ENCODE data around the gene TUBB2A.
"Not testable (repeated sequence)": the region's sequence is repeated elsewhere in the genome, so short reads cannot be mapped to it uniquely, and the experiment has no call there.

The TUBB2A gene

DNA sequence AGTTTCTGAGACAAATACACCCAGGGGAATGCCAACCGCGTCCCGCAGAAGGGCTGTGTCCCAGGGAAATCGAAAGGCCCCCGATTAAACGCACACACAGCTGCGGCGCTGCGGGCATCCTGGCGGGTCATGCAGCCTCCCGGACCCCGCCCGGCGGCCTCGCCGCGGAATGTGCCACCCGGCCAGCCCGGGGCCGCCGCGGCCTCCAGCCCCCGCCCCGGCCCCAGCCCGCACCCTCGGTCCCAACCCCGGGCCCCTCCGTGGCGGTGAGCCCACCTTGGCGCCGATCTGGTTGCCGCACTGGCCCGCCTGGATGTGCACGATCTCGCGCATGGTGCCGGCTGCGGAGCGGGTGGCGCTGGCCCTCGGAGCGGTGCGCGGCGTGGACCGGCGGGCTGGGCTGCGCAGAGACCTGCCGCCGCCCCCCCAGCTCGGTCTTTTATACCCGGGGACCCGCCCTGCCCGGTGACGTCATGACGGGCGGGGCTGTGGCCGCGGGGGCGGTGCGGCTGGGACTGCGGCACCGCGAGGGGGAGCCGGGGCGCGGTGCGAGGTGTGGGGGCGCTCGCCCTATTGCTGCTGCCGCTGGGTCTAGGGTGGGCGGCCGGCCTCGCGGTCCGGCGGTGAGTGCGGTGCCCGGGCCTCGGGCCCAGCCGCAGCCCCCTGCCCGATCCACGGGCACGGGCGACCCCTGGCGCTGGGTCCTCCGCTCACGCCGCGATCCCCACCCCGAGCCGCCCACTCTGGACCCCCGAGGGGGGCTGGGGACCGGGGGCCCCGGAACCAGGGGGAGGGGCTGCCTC is at the start of gene TUBB2A:
Gene TUBB2A, minus strand, starts transcription at position 414 of the 803 bp plus-strand sequence. Its CDS starts 81 bp downstream, at position 333.
- peak; percentile 72 for DNase-seq

DNA sequence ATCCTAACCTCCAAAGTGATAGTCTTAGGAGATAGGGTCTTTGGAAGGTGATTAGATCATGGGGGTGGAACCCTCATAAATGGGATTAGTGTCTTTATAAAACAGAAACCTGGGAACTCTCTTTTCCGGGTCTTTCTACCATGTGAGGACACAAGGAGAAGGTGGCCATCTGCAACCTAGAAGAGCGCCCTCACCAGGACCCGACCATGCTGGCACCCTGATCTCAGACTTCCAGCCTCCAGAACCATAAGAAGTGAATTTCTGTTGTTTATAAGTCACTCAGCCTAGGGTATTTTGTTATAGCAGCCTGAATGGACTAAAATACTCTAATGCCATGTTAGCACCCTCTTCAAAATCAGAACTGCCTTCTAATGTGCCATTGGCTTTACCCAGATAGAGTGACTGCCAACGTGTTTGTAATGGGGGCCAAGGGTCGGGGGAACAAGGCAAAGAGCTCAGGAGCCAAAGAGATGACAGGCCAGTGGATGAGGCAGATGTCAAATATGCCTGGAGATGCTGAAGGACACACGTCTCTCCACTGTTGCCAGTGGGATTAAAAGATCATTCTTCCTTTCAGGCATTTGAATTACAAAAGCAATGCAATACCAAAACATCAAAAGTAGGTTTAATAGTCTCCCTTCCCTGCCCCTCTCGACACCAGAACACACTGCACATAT is 49.1 kb upstream of the TUBB2A start:
- DNase-seq = no peak

DNA sequence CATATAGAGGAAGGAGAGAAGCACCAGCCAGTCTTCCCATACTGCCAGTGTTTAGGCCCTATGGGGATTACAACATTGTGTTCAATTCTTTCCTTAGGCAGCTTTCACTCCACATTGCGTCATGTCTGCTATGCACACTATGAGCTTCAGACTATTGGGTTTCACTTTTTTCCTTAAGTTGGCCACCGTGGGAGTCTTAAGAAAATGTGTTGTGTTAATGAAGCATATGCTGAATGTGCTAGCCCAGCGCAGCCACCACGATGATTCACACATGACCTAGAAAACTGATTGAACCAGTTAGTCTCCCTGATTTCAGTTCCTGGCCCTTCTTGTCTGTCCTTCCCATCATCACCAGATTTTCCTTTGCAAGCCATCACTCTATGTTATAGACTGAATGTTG is 48.6 kb upstream of the TUBB2A start:
- no peak for DNase-seq

DNA sequence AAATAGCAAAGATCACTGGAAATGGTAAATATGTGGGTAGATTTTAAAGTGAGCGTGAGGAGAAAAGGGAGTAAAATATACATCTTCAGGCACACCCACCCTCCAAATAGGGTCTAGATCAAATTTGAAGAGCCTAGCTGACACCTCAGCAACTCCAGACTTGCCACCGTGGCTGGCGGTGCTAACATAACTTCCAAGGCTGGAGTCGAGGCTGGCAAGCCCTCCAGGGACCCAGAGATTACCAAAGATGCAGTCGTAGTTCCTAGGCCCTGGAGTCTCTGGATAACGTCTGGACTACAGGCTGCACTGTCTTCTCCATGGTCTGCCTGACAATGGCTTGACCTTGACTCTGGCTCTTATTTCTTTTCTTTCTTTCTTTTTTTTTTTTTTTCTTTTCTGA is 47.6 kb upstream of the TUBB2A start:
- no peak for DNase-seq

DNA sequence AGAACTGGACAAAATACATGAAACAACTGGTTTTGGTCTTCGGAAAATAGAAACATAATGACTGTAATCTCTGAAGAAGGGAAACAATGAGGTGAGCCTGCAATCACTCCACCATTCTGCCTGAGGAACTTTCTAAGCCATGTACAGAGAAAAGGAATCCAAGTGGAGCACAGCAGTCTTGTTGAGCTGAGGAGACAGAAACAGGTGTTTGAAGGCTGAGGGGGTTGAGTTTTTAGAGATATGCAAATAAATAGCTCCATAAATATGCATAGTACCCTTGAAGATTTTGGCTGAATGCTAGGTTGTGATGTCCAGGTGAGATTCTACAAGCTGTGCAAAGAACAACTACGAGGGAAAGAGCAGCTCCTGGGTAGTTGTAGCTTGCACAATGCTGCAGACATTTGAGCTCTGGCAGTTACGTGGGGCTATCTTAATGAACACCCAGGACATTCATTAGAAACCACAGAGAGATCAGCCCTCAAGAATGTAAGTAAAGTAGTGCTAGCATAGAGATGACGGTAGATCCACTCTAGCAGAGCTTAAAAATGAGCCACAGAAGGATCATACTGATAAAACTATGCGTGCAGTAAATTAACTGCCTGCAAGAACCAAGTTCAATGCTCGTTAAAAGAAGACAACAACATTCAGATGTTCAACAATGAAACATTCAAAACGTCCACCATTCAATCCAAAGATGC is 45.8 kb upstream of the TUBB2A start:
- DNase-seq = no peak

DNA sequence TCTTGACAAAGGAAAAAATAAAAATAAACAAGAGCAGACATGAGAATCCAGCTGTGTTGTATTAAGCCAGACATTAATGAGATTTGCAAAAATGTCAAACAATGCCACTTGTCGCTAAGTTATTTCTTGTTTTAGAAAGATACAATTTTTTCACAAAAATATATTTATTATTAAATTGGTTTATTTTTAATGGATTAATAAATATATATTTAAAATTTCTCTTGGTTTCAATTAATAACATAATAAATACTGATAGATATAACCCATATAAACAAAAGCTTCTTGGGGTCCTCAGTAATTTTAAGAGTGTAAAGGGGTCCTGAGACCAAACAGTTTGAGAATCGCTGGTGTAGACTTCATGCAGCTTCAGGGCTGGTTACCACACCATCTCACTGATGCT is 44.0 kb upstream of the TUBB2A start:
- DNase-seq = no peak

DNA sequence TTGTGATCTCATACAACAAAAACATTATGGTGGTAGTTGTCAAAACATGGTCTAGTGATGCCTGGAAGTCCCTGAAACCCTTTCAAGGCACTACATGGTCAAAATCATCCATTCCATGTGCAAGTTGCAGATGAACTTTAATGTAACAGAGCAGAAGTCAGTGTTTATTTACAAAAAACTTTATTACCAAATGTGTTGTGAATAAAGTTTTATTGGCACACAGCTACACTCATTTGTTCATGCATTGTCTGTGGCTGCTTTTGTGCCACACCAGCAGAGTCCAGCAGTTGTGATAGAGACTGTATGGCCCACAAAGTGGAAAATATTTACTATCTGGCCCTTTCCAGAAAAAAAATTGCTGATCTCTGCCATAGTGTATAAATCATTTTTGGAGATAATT is 43.3 kb upstream of the TUBB2A start:
- no peak for DNase-seq

DNA sequence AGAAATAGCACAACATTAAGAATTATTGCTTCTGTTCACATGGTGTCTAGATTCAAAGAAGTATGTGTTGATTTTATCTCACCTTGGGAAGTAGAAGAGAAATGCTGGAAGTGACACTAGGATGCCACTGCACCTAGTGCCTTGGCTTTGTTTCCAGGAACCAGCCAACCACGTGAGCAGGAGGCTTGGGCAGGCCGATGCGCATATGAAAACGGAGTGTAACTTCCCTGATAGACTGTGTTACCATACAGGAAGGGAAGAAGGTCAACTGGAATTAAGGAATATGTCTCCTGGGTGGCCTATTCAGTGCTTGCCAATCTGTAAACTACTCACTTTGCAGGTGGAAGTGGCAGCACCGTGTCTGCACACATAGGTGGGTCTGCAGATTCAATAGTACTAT is 42.0 kb upstream of the TUBB2A start:
- no peak for DNase-seq

DNA sequence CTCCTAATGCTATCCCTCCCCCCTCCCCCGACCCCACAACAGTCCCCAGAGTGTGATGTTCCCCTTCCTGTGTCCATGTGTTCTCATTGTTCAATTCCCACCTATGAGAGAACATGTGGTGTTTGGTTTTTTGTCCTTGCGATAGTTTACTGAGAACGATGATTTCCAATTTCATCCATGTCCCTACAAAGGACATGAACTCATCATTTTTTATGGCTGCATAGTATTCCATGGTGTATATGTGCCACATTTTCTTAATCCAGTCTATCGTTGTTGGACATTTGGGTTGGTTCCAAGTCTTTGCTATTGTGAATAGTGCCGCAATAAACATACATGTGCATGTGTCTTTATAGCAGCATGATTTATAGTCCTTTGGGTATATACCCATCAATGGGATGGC is 40.4 kb upstream of the TUBB2A start:
- DNase-seq = not testable (repeated sequence)

DNA sequence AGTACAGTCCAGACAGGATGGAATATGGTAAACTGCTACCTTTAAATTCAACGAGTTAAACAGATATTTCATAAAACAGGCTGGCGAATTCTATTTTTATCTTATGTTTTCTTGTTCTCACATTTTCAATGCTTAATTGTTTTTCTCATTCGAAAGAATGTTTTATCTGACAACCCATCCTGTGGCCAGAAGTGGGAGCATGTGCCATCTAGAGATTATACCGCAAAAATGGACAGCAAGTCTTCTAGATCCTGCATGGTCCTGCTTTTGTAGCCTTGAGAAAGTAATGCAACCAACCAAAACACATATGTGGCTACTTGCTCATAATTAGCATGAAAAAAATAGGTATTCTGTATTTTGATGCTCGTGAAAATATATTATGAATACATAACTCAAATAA is 39.4 kb upstream of the TUBB2A start:
- no peak for DNase-seq

DNA sequence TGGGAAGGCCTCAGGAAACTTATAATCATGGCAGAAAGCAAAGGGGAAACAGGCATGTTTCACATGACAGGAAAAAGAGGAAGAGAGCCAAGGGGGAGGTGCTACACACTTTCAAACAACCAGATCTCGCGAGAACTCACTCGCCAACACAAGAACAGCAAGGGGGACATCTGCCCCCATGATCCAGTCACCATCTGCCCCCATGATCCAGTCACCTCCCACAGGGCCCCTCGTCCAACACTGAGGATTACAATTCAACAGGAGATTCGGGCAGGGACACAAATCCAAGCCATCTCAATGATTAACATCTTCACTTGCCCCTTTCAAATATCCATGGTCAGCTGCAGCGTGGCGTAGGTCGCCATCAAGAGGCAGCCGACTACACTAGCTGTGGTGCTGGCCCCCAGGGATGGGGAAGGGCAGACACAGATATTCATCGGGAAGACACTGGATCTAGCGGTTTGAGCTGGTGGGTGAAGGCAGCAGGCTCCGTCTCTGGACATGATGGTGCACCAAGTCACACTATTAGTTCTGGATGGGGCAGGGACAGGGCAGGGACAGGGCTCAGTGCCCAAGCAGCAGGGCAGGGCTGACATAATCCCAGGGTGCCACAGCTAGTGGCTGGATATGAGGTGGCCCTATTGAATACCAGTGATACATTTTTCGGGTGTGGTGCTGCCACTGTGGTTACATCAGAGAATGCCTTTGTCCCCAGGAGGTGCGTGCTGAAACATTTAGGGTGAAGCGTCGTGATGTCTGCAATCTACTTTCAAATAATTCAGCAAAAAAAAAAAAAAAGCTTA is 38.6 kb upstream of the TUBB2A start:
- no peak for DNase-seq

DNA sequence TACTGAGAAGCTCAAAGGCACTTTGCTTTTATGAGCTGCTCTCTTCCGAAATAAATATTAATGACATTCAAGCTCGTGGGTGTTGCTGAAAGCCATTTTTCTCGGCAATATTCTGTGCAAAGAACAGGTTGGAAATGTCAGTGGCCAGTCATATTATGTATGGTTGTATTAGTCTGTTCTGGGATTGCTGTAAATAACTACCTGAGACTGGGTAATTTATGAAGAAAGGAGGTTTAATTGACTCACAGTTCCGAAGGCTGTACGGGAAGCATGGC is 38.0 kb upstream of the TUBB2A start:
- no peak for DNase-seq

DNA sequence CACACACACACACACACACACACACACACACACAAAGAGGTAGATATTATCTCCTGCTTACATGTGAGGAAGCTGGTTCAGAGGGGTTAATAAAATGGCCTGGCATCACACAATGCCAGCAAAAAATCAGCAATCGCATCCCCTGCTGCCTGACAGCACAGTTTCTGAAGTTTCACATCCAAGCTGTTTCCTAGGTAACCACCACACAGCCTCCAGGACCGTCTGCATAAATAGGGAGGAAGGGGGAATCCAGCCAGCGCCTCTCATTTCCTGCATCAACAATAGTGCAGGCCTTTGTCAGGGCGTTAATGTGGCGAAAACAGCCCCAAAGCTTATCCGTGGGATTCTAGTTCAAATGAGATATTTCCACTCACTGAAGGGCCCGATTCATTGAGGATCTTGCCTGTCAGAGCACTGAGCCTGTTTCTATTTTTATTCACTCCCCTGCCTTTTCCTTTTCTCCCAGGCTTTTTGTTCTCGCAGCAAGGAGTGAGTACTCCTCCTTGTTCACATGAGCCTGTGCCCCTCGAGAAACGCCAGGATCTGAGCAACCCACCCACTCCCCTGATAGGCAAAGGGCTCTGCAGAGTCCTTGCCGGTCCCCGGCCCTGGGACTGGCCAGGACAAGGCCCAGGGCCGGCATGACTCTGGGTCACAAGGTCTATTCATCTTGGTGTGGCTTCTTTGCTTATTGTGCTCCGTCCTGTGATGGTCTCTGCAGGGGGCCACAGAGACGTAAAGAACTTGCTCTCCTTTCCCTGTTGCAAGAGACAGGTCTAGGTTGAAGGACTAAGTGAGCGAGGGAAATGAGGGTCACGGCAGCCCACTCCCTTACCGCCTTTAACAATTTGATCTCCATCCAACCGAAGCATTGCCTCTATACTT is 37.4 kb upstream of the TUBB2A start:
- DNase-seq = no peak

DNA sequence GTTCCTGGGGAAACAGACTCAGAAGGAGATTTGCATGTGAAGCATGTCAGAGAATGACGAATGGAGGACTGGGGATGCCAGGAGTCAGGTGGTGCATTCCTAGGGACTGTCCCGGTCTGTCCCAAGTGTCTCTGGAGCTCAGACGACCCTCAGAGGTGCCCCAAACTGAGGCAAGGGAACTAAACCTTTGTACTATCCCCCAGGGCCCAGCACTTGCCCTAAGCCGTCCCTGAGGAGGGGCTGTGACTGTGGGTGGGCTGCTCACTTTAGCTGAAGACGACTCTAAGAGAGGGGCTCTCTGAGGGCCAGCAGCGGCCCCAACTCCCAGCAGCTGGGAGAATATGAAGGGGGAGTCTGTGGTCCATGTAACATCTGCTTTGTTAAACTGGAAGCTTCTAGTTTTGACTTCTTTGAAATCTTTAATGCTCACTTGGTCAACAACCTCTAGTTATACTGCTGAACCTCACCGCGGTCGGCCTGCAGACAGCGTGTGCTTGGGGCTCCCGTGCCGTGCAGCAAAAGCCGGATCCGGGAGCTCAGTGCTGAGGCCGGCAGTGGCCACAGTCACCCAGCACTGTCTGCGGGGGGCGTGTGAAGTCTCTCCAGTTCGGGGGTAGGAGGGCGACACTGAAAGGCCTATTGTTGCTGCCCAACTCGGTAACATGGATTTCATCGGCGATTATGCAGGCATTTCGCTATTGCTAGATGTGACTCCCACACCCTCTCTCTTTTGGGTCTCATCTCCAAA is 35.9 kb upstream of the TUBB2A start:
- DNase-seq = no peak

DNA sequence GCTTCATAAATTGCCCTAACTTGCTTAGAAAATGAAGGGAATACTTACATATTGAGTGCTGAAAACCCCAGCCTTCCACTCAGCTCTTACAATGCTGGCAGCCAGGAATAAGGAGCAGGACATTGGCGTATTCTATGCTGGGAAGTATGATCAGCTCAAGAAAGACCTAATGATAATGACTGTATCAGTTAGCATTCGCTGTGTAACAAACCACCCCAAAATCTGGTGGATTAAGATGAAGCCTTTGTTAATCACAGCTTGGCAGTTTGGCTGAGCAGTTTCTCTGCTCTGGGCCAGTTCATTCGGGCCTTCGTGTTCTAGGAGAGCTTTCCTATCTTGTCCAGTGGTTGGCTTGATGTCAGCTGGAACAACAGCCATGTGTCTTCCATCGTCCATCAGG is 33.4 kb upstream of the TUBB2A start:
- no peak for DNase-seq

DNA sequence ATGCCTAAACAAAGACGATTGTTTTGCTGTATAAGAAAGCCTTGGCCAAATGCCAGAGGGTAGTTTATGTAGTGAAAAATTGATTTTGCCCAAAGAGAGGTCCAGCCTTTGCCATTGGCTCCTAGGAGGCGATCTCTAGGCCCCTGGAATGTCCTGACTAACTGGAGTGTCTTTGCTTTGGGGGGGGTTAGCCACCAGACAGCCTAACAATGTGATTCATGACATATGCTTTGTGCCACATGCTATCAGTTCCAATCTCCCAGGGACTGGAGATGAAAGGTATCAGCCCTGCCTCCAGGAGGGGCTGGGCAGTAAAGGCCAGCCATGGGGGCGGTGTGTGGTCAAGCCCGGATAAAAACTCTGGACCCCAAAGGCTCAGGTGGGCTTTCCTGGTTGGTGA is 32.7 kb upstream of the TUBB2A start:
- no peak for DNase-seq

DNA sequence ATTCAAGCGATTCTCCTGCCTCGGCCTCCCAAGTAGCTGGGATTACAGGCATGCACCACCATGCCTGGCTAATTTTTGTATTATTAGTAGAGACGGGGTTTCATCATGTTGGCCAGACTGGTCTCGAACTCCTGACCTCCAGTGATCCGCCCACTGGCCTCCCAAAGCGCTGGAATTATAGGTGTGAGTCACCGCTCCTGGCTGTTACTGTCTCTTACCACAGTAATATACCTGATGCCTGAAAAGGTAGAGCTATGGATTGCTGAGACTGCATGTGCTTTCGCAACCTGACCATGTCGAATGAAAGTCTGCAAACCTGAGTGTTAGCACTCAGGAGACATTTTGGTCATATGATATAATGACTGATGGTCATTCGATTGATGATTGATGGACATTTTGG is 31.8 kb upstream of the TUBB2A start:
- not testable (repeated sequence) for DNase-seq

DNA sequence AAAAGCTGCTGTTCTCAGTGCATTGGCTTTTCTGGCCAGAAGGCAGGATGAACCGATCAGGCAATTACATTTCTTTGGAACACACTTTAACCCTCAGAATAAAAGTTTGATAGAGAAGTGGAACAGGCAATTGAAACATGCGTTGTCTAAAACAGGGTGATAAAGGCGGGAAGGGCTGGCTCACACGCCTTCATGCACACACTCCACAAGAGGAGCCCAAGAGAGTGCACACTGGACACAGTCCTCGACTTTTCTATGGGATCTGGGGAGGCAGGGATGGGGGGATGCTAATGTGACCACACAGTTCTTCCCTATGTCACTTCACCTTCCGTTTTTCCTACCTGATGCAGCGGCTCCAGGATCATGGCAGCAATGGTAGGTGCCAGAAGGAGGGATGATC is 30.9 kb upstream of the TUBB2A start:
- no peak for DNase-seq

DNA sequence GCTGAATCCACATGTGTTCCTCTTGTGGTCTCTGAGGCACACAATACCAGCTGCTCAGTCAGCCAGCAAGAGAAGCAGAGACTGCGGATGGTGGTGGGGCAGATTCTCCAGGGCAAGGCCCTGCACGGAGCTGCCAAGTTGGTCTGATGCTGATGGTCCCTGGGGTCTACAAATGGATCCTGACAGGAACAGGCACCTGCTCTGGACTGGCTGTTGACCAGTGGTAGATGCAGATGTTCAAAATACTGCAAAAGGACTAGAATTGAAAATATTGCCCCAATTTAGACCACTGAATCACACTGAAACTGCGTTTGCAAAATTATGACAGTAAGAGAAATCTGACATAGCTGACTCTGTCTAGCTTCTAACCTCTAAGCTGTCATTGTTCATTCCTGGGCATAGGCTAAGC is 29.6 kb upstream of the TUBB2A start:
- no peak for DNase-seq

DNA sequence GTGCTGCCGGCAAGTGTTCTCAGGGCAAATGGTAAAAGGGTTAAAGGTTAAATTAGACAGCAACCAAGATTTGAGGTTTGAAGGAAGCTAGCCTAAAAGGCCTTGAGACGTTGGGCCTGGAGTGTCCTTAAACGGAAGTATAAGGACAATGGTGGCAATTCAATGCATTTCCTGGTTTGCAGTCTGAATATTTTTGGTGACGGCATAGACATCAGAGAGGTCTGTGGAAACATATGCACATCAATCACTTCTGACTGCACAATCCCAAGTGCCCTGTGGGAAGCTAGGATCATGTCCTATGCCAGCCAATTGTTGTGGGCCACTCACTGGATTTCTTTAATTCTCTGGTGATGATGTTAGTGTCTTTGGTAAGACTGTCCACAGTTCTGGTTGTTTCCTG is 25.7 kb upstream of the TUBB2A start:
- DNase-seq = no peak

DNA sequence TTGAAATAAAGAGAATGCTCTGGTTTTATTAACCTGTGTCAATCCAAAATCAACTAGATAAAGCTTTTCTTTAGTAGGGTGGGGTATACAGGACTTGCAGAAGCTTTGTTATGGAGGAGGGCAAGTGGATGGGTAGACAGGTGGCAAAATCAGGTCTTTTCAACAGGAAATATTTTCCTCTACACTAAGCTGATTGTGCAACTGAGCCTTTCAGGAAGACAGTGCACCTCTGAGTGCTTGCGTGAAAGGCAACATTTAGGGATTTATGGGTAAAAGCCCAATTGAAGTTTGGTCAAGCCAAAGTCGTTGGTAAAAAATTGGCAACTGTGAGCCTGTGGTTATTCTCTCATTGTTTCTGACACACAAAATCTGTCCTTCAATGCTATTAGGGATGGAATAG is 23.8 kb upstream of the TUBB2A start:
- no peak for DNase-seq

DNA sequence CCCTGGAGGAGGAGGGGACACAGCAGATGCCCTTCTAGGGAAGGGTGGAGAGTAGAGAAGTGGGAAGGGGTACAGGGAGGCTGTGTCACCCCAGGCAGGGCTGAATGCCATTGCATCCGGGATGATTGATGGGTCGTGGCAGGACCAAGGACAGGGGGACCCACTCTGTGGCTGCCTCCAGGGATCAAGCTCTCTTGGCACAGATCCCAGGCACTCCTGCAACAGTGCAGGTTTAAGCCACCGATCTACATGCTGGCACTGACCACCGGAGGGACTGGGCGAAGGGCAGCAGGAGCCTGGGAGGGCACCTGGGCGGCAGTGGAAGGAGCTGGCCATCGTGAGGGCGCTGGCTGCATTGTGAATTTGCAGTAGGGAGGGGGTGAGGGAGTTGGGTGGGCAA is 22.6 kb upstream of the TUBB2A start:
- DNase-seq = not testable (repeated sequence)

All from GOT3 (cell line).